ENCODE data around the gene RIMS3. TPM values are rescaled to one million over a fixed set of nuclear protein-coding genes. Genes with fewer than 3 reads are reported as not detected.
"Not testable (repeated sequence)": the region's sequence is repeated elsewhere in the genome, so short reads cannot be mapped to it uniquely, and the experiment has no call there.

RIMS3 gene
- total RNA-seq, 2 donors from 2014 or later: 2.9 to 3.6 TPM

GRCh38 chr1:40620150-40620549, 45.3 kb downstream of the RIMS3 start:
- intact Hi-C loops (cut with DNase I): no loop called here
- ATAC-seq: no peak
- no peak for DNase-seq

GRCh38 chr1:40618108-40618507, 47.4 kb downstream of the RIMS3 start:
- intact Hi-C loops (cut with DNase I): loop anchor here (10.0 kb wide), 3 partner anchors 157 to 337 kb away; no protein-coding TSS in a partner anchor
- ATAC-seq (no peak), DNase-seq (no peak)

- intact Hi-C loops (cut with DNase I): loop anchor here (5.0 to 10.0 kb wide), 5 partner anchors 55 to 342 kb away; partner anchors contain the start of gene RIMS3 (in 1 of the 2)
- ATAC-seq (peak; percentile 84 to 91), DNase-seq (peak; percentile 54)
Measured at GRCh38 chr1:40612345-40612831, 53.1 kb downstream of the RIMS3 start.

- ATAC-seq (no peak), DNase-seq (no peak)
- intact Hi-C loops (cut with DNase I): loop anchor here (5.0 to 10.0 kb wide), 5 partner anchors 57 to 345 kb away; partner anchors contain the start of gene RIMS3 (in 1 of the 2)
Measured at GRCh38 chr1:40610156-40610555, 55.3 kb downstream of the RIMS3 start.

- ATAC-seq: no peak
- no peak for DNase-seq
- intact Hi-C loops (cut with DNase I): no loop called here
Measured at GRCh38 chr1:40607921-40608320, 57.6 kb downstream of the RIMS3 start.

GRCh38 chr1:40606978-40607377, 58.5 kb downstream of the RIMS3 start:
- intact Hi-C loops (cut with DNase I): no loop called here
- peak in 1 of 2 donors; percentile 40 for ATAC-seq
- DNase-seq: no peak

- ATAC-seq: no peak
Measured at GRCh38 chr1:40606194-40606593, 59.3 kb downstream of the RIMS3 start.

GRCh38 chr1:40599926-40600325, 65.6 kb downstream of the RIMS3 start:
- intact Hi-C loops (cut with DNase I): no loop called here

More at GRCh38 chr1:40606194-40606593, 59.3 kb downstream of the RIMS3 start:
- intact Hi-C loops (cut with DNase I): no loop called here
- no peak for DNase-seq

GRCh38 chr1:40595623-40596022, 69.9 kb downstream of the RIMS3 start:
- ATAC-seq (no peak), DNase-seq (no peak)
- intact Hi-C loops (cut with DNase I): no loop called here

More at GRCh38 chr1:40599926-40600325, 65.6 kb downstream of the RIMS3 start:
- ATAC-seq (no peak), DNase-seq (no peak)

GRCh38 chr1:40594187-40594531, 71.3 kb downstream of the RIMS3 start:
- no peak for DNase-seq
- intact Hi-C loops (cut with DNase I): no loop called here
- ATAC-seq: no peak

- ATAC-seq: peak in 1 of 2 donors; percentile 76
- intact Hi-C loops (cut with DNase I): no loop called here
- DNase-seq: no peak
Measured at GRCh38 chr1:40593449-40594186, 71.9 kb downstream of the RIMS3 start.

GRCh38 chr1:40592107-40592803, 73.2 kb downstream of the RIMS3 start:
- no peak for DNase-seq
- intact Hi-C loops (cut with DNase I): no loop called here
- ATAC-seq: peak; percentile 64 to 70

GRCh38 chr1:40588586-40588985, 76.9 kb downstream of the RIMS3 start:
- intact Hi-C loops (cut with DNase I): no loop called here
- ATAC-seq (peak in 1 of 2 donors; percentile 47), DNase-seq (no peak)

- no peak for DNase-seq
- no peak for ATAC-seq
- intact Hi-C loops (cut with DNase I): no loop called here
Measured at GRCh38 chr1:40583980-40584379, 81.5 kb downstream of the RIMS3 start.

GRCh38 chr1:40582116-40582515, 83.4 kb downstream of the RIMS3 start:
- DNase-seq (no peak), ATAC-seq (no peak)
- intact Hi-C loops (cut with DNase I): no loop called here

GRCh38 chr1:40575336-40575735, 90.1 kb downstream of the RIMS3 start:
- intact Hi-C loops (cut with DNase I): no loop called here
- DNase-seq (no peak), ATAC-seq (no peak)

GRCh38 chr1:40574805-40575204, 90.7 kb downstream of the RIMS3 start:
- ATAC-seq; intact Hi-C loops (cut with DNase I); DNase-seq: not testable (repeated sequence)

Data from left cardiac atrium (tissue), 4 donors.